ENCODE results near the gene LRRC8E. TPM values are rescaled to one million over a fixed set of nuclear protein-coding genes. Genes with fewer than 3 reads are reported as not detected.

LRRC8E gene
- polyA plus RNA-seq, 5 donors = 3.9 to 5.0 (median 4.2) TPM

DNA sequence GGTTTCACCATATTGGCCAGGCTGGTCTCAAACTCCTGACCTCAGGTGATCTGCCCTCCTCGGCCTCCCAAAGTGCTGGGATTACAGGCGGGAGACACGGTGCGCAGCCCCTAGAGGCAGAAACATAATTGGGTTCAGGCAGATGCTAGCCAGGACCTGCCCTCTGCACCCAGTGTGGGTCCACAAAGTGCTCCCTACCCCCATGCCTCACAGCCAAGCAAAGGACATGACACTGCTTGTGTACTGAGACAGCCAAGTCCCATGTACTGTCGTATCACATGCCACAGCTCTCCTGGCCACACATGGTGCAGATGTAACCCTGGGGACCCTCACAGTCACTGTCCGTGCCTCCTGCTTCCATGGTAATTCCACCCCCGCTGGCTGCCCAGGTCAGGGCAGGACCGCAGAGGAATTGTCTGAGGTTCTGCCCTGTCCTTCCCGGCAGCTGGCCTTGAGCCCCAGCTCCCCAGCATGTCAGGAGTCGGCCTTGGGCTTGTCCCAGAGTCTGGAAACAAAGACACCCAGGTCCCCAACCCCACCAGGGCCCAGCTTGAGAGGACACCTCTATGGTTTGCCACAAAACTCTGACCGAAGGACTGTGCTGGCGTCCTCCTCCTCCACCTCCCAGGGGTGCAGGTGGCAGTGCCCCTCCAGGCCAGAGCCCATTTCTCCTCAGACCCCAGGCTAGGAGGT is 21.8 kb upstream of the LRRC8E start:
- no peak for DNase-seq

- DNase-seq = no peak
Measured at GRCh38 chr19:7867092-7867844, 21.0 kb upstream of the LRRC8E start.

- DNase-seq = no peak
Measured at GRCh38 chr19:7868326-7868670, 20.0 kb upstream of the LRRC8E start.

DNA sequence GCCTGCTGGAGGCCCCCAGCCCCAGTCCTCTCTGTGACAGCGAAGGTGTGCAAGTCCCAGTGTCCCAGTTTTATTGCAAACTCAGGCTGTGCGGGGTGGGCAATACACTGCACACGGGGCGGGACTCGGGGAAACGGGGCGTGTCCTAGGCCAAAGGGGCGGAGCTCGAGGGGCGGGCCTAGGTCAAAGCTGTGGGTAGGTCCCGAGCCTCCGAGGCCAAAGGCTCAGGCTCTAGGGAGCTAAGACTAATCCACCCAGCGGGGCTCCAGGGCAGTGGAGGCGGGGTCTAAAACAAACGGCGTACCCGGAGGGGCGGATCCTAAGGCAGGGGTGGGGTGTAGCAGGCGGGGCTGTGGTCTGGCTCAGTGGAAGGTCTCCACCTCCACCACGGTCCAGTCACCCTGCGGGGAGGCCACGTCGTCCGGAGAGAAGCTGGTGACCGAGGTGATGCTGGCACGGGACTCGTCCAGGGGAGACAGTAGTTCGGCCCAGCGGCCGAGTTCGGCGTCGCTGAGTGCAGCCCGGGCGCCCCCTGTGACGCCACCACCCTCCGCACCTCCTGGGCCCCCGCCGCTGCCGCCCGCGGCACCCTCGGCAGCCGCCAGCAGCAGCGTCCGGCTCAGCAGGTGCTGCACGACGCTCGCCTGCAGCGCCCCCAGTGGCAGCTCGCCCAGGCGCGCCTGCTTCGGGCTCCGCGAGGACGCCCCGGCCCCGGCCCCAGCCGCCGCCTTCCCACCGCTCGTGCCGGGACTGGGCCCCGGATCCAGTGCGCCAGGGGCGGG is 19.4 kb upstream of the LRRC8E start:
- DNase-seq = peak in 1 of 2 donors; percentile 62

- no peak for DNase-seq
Measured at GRCh38 chr19:7869453-7869909, 18.8 kb upstream of the LRRC8E start.

DNA sequence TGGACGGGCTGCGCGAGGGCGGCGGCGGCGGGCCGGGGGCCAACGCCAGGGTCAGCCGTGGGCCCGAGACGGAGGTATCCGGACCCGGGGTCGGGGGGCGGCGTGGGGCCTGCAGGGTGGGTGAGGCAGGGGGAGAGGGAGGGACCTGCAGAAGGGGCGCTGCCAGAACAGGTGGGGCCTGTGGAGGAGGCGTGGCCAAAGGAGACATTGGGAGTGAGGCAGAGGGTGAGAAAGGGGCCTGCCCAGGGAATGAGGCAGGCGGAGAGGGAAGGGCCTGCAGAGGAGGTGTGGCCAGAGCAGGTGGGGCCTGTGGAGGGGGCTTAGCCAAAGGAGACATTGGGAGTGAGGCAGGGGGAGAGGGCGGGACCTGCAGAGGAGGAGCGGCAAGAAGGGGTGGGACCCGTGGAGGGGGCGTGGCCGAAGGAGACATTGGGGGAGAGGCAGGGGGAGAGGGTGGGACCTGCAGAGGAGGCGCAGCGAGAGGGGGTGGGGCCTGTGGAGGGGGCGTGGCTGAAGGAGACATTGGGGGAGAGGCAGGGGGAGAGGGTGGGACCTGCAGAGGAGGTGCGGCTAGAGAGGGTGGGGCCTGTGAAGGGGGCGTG is 18.3 kb upstream of the LRRC8E start:
- no peak for DNase-seq

DNA sequence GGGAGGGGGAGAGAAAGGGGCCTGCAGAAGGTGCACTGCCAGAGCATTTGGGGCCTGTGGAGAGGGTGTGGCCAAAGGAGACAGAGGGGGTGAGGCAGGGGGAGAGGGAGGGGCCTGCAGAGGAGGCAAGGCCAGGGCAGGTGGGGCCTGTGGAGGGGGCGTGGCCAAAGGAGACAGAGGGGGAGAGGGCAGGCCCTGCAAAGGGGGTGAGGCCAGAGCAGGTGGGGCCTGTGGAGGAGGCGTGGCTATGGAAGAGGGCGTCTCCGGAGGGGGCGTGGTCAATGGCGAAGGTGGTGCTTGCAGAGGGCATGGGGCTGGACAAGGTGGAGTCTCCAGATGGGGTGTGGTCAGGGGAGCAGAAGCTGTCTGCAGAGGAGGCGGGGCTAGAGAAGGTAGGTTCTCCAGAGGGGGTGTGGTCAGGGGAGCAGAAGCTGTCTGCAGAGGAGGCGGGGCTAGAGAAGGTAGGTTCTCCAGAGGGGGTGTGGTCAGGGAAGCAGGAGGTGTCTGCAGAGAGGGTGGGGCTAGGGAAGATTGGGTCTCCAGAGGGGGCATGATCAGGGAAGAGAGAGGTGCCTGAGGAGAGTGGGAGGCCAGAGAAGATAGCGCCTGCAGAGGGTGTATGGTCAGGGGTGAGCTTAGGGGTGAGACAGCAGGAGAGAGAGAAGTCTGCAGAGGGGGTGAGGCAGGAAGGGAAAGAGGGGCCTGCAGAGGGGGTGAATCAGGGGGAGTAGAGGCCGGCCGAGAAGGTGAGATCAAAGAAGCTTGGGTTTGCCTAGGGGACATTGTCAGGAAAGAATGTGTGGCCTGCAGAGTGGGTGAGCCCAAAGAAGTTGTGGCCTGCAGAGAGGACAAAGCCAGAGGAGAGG is 17.5 kb upstream of the LRRC8E start:
- DNase-seq = no peak

DNA sequence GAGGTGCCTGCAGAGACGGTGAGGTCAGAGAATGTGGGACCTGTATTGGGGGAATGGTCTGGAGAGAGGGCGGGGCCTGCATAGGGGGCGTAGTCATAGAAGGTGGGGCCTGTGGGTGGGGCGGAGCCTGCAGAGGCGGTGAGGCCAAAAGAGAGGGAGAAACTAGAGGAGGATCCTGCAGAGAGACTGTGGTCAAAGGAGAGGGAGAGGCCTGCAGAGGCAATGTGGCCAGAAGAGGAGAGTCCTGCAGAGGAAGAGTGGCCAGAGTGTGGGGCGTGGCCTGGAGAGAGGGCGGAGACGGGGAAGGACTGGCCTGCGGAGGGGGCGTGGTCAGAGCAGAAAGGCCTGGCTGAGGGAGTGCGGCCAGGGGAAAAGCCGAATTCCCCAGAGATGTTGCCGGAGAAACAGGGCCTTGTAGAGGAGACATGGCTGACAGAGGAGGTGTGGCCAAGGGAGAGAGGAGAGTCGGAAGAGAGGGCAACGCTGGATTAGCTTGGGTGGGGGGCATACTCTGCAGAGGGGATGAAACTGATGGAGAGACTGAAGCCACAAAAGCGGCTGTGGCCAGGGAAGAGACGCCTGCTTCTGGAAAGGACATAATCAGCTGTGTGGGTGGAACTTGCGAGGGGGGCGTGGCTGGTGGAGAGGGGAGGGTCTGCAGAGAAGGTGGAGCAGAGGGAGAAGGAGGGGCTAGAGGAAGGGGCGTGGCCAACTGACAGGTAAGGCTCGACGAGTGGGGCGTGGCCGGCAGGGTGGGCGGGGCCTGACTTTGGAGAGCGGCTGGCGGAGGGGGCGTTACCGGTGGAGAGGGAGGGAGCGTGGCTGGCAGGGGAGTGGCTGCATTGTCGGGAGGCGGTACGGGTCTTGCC is 16.6 kb upstream of the LRRC8E start:
- peak; percentile 70 for DNase-seq

GRCh38 chr19:7872306-7873204 is 15.8 kb upstream of the LRRC8E start:
- no peak for DNase-seq

DNA sequence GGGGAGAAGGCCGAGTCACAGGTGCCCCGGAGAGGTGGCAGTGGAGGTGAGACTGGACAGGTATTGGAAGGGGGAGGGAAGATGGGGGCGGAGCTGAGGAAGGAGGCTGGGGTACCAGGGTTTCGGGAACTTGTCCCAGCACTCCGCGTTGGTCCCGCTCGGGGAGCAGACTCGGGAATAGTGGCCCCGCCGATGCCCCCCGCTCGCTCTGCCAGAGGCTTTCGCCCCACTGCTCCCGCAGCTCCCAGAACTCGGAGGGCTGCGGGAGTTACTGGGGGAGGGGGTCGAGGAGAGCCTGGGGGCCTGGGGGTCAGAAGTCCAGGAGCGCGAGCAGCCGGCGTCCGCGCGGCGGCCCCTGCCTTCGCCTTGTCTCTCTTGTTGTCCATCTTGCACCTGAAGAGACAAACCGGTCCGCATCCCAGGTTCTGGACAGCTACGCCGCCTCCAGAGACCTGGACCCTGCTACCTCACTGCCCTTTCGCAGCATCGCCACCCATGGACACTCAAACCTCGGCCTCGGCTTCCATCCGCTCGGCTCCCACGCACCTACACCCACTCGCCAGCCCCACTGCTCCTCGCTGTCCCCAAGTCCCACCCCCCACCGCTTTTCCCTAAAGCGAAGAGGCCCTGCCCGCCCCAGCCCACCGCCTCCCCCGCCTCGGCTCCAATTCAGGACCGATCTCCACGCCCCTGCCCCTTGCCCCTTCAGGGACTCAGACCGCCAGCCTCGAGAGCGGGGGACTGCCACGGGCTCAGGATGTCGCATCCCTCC is 14.8 kb upstream of the LRRC8E start:
- no peak for DNase-seq

DNA sequence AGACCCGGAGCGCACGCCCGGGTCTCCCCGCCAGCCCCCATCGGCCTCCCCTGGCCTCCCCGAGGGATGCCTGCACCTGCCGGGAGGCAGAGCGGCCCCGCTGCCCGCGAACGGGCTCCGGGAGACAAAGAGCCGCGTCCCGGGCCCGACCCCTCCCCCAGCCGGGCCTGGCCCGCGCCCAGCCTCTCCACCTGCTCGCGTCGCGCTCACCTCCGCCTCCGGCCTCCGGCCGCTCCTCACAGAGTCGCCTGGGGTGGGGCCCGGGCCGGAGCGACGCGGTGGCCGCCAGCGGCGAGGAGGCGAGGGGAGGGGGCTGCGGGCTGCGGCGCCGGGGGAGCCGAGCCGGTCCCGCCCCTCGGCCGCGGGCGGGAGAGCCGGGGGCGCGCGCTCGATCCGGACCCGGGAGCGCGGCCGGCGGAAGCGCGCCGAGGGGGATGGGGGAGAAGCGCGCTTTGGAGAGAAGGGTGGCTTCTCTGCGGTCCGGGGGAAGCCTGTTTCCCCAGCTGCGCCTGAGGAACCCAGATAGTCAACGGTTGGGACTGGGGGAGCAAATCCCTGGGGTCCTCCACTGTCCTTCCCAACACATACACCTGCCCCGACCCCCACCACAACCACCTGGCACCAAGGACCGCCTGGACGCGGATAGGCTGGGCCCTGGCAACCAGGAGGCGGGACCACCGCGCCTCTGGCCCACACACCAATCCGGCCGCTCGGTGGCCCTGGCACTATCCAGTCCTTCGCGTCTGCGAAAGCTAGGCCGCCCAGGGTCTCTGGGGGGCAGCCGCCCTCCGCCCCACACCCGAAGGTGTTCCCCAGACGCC is 14.0 kb upstream of the LRRC8E start, which contains the start of gene PRR36:
Gene PRR36, minus strand, starts transcription at position 315 of the 821 bp plus-strand sequence. CDS start 701 bp downstream, outside the sequence.
- peak in 1 of 2 donors; percentile 55 for DNase-seq

- no peak for DNase-seq
Measured at GRCh38 chr19:7874897-7875273, 13.4 kb upstream of the LRRC8E start.

GRCh38 chr19:7877249-7877836 is 11.0 kb upstream of the LRRC8E start:
- no peak for DNase-seq

DNA sequence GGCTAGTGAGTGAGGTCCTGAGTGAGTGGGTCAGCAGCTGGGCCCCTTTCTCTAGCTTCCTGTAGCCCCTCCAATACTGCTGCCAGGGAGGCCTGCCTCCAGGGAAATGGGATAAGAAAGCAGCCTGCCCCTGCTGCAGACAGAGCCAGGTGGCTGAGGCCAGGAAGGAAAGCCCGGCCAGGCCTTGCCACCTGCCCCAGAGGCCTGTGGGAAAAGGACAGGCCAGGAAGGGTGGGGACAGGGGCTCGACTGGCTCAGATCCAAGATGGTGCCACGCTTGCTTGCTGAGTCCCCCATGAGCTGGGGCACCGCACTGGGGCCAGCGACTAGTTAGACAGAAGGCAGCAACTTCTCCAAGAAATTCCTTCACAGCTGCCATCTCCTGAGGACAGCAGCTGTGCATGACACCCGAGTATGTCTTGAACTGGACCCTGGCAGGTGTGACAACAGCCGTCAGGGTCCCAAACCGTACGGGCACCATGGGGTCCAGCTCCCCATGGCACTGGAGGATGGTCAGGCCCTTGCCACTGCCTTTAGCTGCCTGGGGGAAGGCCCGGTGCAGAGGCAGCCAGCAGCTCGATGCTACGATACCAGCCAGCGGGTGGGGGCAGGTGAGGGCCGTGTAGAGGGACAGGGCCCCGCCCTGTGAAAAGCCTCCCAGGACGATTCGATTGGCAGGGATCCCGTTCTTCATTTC is 9.1 kb upstream of the LRRC8E start:
- no peak for DNase-seq

GRCh38 chr19:7879836-7880235 is 8.5 kb upstream of the LRRC8E start:
- no peak for DNase-seq

- DNase-seq = no peak
Measured at GRCh38 chr19:7881910-7882309, 6.4 kb upstream of the LRRC8E start.

All from right lung (tissue), 5 donors.